ENCODE data around the gene PRCD.

Gene PRCD

GRCh38 chr17:76575570-76575969, 35.7 kb downstream of the PRCD start:
- DNase-seq, result no peak

DNA sequence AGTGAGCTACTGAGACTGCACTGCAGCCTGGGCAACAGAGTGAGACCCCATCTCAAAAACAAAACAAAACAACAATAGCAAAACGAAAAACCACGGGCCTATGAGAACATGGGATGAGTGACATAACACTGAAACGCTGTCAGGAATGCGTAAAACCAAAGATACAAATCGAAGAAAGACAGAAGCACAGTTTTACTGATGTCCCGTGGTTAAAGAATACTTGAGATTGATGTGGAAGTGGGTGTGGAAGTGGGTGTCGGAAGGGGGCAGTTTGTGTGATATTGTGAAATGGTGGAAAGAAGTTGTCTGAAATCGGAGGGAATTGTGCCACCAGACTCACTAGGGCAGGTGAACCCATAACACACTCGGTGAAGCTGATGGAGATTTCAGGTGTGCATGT, 36.3 kb downstream of the PRCD start:
- DNase-seq, result no peak

- no peak for DNase-seq
Observed at GRCh38 chr17:76577876-76578275, 38.0 kb downstream of the PRCD start.

GRCh38 chr17:76578376-76578775, 38.5 kb downstream of the PRCD start:
- DNase-seq, result no peak

DNA sequence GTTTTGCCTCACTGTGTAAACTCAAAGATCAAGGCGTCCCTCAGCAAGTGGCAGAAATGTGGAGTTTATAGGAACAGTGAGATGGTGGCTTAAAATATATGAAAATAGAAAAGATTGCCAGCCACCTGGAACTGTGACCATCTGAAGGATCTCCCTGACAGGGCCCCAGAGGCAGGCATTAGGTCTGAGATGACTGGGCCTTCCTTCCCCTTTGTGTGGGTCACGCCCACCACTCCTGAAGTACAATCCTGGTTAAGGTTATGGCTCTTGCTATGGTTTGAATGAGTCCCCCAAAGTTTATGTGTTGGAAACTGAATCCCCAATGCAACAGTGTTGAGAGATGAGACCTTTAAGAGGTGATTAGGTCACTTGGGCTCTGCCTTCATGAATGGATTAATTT, 39.4 kb downstream of the PRCD start:
- DNase-seq, result no peak

GRCh38 chr17:76581515-76581914, 41.7 kb downstream of the PRCD start:
- no peak for DNase-seq

DNA sequence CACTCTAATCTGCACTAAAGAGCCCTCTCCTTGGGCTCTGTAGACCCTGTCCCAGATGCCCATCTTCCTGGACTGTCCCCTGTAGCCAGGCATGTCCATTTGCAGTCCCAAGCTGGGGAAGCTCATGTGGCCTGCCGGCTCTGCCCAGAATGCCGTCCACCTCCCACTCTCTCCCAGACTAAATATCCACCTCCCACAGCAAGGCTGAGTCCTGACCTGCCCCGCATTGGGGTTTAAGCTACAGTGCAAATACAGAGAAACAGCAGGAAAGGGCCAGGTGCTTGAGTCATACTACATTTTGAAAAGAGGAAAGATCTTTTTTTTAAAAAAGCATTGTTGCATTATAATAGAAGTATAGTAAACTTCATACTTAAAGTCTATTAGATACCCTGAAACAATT, 42.8 kb downstream of the PRCD start:
- DNase-seq, result no peak

DNA sequence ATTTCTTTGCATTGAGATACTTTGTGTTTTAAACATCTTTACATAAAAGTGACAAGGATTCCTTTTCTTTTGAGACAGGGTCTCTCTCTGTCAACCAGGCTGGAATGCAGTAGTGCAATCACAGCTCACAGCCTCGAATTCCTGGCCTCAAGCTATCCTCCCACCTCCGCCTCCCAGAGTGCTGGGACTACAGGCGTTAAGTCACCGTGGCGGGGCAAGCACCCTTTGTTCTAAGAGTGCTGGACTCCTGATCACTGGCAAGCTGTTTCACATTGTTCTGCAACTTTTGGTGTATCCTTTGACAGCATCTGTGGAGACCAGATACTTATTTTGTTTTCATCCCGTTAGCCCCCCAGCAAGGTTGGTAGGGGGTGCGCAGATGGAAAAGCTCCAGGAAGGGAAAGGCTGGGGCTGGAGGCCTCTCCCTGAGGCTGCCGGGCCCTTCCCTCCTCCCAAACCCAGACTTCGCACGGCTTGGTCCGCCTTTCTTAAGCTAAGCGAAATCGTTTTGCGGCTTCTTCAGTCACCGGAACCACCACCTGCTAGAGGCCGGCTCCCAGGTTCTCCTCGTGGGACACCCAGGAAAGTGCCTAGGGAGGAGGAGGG, 44.7 kb downstream of the PRCD start:
- DNase-seq, result no peak

GRCh38 chr17:76585033-76585648, 45.3 kb downstream of the PRCD start:
- no peak for DNase-seq

DNA sequence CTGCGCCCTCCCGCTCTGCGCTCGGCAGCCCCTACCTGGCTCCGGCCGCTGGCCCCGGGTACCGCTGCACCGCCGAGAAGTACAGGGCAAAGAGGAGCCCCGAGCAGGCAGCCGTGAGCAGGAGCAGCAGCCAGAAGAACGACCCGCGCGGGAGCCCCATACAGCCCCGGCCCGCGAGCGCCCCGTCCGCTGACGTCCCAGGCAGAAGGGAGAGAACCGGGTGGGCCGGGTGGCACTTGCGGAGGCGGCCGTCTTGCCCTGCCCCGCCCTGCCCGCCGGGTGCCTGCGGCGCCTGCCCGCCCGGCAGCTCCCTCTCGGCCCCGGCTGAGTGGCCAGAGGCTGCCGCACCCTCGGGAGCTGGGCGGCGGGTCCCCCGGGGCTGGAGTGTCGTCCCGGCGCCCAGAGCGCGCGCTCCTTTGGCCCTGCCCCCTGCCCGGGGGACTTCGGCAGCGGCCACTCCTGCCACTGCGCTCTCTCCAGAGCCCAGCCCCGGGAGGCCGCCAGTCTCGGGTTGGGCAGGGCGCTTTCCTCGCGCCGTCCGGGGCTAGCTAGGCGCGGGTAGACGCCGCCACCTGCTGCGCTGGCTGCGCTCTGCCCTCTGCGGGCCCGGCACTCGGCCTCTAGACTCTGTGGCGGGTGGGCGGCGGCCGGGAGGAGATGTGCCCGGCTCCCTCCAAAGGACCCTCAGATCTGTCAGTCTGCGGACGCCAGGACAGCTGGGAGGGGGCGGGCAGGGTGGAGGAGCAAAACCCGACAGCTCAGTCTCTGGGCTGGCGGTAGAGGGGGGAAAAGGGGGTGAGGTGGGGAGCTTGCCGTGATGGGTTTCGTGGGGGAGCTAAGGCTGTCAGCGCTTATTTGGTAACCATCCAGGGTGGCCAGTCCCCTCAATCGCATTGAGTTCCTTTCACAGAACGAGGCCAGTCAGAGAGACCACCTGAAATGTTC, 46.1 kb downstream of the PRCD start, which contains the start of gene ST6GALNAC2:
Gene ST6GALNAC2, minus strand, starts transcription at position 212 of the 945 bp plus-strand sequence. Its CDS starts 52 bp downstream, at position 160.
- peak; percentile 42 for DNase-seq

DNA sequence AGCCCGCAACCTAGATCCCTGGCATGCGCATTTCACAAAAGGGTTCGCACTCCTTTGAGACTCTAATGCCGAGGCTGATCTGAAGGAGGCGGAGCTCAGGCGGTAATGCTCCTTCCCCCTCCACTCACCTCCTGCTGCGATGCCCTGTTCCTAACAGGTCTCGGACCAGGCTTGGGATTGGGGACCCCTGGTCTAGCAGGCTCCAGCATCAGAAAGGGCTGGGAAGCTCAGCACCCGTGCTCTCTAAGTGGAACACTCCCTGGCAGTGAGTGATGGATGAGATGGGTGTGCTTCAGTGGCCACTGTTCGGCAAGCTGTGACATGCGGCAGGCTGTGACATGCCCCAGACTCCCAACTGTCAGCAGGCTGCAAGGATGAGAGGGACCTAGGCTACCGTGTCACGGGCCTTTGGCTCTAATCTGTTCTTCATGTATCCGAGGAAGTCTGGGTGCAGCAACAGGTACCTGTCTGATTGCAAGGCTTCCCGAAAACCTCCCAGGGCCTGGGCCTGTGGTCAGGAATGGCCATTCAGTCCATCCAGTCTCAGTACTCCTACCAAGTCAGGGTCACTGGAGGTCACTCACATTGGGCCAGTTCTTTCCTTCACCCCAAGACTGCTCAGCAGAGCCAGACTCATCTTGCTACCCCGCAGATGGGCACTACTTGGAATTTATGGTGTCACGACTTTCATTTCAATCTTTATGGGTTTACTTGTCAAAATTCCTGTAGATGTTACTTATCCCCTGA, 47.1 kb downstream of the PRCD start:
- no peak for DNase-seq

- no peak for DNase-seq
Observed at GRCh38 chr17:76588182-76588581, 48.3 kb downstream of the PRCD start.

- DNase-seq, result no peak
Observed at GRCh38 chr17:76593384-76593826, 53.6 kb downstream of the PRCD start.

GRCh38 chr17:76593959-76594358, 54.1 kb downstream of the PRCD start:
- DNase-seq, result no peak

DNA sequence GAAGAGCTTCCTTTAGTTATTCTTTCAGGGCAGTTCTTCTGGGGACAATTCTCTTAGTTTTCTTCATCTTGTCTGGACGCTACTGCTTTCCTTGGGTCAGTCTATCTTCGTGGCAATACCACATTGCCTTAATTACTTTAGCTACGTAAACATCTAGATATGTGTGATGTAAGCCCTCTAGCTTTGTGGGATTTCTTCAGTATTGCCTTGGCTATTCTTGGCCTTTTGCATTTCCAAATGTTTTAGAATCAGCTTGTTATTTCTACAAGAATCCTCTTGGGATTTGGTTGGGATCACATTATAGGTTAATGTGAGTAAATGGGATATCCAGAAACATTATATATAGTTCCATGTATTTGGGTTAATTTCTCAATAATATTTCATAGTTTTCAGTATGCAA, 54.8 kb downstream of the PRCD start:
- no peak for DNase-seq

Measured in activated CD4-positive, alpha-beta T cell treated with anti-CD3 and anti-CD28 coated beads, Interleukin-10, Interleukin-2, amounts not matched to agents 100 ng/mL and 50 ng/mL, durations not matched to agents 16 hours and 8 hours (primary cell).